Measurements from ENCODE around the gene STMP1.
A peak's percentile ranks its signal among the peaks of the same experiment; 100 is the strongest.

The STMP1 gene

GRCh38 chr7:135706858-135707569 lies 44.7 kb downstream of the STMP1 start:
- DNase-seq (ENCODE audit: low spot score), result no peak
- in situ Hi-C loops (cut with MboI; ENCODE audit: low pct_unique_long_range_greater_than_20kb, low sequenced_read_pairs, unreplicated experiment), result no loop called here

GRCh38 chr7:135707570-135707966 lies 45.3 kb downstream of the STMP1 start:
- in situ Hi-C loops (cut with MboI; ENCODE audit: low pct_unique_long_range_greater_than_20kb, low sequenced_read_pairs, unreplicated experiment), result no loop called here
- no peak for TF ChIP-seq CTCF (IDR thresholded peaks at IDR 0.05; ENCODE audit: extremely low read depth, insufficient read depth, missing control alignments)
- no peak for DNase-seq (ENCODE audit: low spot score)

More at GRCh38 chr7:135706858-135707569, 44.7 kb downstream of the STMP1 start:
- TF ChIP-seq CTCF (IDR thresholded peaks at IDR 0.05; ENCODE audit: extremely low read depth, insufficient read depth, missing control alignments), result no peak

GRCh38 chr7:135708041-135708440 lies 45.7 kb downstream of the STMP1 start:
- no peak for DNase-seq (ENCODE audit: low spot score)
- no peak for TF ChIP-seq CTCF (IDR thresholded peaks at IDR 0.05; ENCODE audit: extremely low read depth, insufficient read depth, missing control alignments)
- in situ Hi-C loops (cut with MboI; ENCODE audit: low pct_unique_long_range_greater_than_20kb, low sequenced_read_pairs, unreplicated experiment), result no loop called here

- in situ Hi-C loops (cut with MboI; ENCODE audit: low pct_unique_long_range_greater_than_20kb, low sequenced_read_pairs, unreplicated experiment), result no loop called here
- no peak for TF ChIP-seq CTCF (IDR thresholded peaks at IDR 0.05; ENCODE audit: extremely low read depth, insufficient read depth, missing control alignments)
- DNase-seq (ENCODE audit: low spot score), result no peak
These were observed 47.2 kb downstream of the STMP1 start for GRCh38 chr7:135709508-135709907.

GRCh38 chr7:135710417-135711138 lies 48.3 kb downstream of the STMP1 start:
- TF ChIP-seq CTCF (IDR thresholded peaks at IDR 0.05; ENCODE audit: extremely low read depth, insufficient read depth, missing control alignments), result peak; percentile 58
- DNase-seq (ENCODE audit: low spot score), result peak; percentile 73
- in situ Hi-C loops (cut with MboI; ENCODE audit: low pct_unique_long_range_greater_than_20kb, low sequenced_read_pairs, unreplicated experiment), result no loop called here

GRCh38 chr7:135711139-135711469 lies 48.8 kb downstream of the STMP1 start:
- TF ChIP-seq CTCF (IDR thresholded peaks at IDR 0.05; ENCODE audit: extremely low read depth, insufficient read depth, missing control alignments), result no peak
- no peak for DNase-seq (ENCODE audit: low spot score)
- in situ Hi-C loops (cut with MboI; ENCODE audit: low pct_unique_long_range_greater_than_20kb, low sequenced_read_pairs, unreplicated experiment), result no loop called here
